Measurements from ENCODE around the gene ADH1A. TPM values are rescaled to one million over a fixed set of nuclear protein-coding genes. Genes with fewer than 3 reads are reported as not detected.
"Not testable (repeated sequence)": the region's sequence is repeated elsewhere in the genome, so short reads cannot be mapped to it uniquely, and the experiment has no call there.

The ADH1A gene
- polyA plus RNA-seq, 4 donors, result 0.28 to 0.92 (median 0.74) TPM

DNA sequence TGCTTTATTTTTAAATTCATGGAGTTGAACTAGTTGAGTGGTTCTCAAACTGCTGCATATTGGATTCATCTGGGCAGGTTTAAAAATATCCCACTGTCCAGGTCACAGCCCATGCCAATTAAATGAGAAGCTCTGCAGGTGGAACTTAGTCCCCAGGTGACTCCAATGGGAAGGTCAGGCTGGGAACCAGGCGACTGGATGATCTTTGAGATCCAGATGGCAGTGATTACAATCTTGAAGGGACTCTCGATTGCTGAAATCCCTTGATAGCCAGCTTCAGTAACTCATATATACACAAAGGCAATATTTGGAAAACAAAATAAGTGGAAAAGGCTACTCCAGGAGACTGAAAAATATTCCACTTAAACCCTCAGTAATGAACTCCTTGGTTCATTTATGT, 8.1 kb downstream of the ADH1A start:
- no peak for DNase-seq (ENCODE audit: low read depth in 4 of 4, low spot score in 3 of 4)

DNA sequence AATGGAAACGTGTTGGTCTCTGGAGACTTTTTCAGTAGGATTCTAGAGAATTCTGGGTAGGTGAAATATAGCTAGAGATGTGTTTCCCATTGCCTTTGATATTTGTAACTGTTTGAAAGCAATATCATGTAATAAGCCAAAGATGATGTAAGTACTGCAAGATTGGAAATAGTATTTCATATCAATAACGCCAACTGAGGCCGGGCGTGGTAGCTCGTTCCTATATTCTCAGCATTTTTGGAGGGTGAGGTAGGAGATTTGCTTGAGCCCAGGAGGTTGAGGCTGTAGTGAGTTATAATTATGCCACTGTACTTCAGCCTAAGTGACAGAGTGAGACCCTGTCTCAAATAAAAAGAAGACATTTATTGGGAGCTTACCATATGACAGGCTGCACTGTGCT, 9.5 kb downstream of the ADH1A start:
- DNase-seq (ENCODE audit: low read depth in 4 of 4, low spot score in 3 of 4), result no peak

- no peak for DNase-seq (ENCODE audit: low read depth in 4 of 4, low spot score in 3 of 4)
These were observed 14.4 kb downstream of the ADH1A start for GRCh38 chr4:99276417-99276816.

GRCh38 chr4:99275885-99276284, 14.9 kb downstream of the ADH1A start:
- no peak for DNase-seq (ENCODE audit: low read depth in 4 of 4, low spot score in 3 of 4)

GRCh38 chr4:99275050-99275449, 15.7 kb downstream of the ADH1A start:
- no peak for DNase-seq (ENCODE audit: low read depth in 4 of 4, low spot score in 3 of 4)

DNA sequence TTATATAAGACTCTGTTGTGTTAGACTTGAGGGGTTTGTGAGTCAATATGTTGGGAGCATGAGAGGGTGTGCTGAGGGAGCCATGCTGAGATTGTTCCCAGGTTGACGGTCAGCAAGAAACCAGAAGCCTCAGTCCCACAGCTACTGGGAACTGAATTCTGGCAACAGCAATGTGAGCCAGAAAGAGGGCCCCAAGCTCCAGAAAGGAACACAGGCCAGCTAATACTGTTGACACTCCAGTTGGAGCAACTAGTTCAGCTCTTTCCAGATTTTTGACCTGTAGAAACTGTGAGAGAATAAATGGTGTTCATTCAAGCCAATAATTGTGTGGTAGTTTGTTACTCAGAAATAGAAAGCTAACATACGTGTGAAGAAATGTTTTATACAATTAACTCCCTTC, 17.1 kb downstream of the ADH1A start:
- no peak for DNase-seq (ENCODE audit: low read depth in 4 of 4, low spot score in 3 of 4)

DNA sequence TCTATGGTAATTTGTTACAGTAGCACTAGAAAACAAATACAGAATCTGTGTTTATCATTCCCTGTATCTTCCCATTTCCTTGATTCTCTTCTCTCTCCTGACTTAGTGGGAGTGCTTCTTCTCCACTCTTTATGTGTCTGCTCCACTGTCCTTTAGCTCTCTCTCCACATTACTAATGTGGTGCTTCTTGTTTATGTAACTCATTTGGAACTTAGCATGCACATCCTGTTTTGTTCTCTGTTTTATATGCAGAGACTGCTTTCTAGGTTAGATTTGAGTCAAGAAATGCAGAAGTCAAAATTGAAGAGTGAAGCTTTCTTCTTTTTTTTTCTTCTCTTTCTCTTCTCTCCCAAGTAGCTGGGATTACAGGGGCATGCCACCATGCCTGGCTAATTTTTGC, 25.9 kb downstream of the ADH1A start:
- DNase-seq (ENCODE audit: low read depth in 4 of 4, low spot score in 3 of 4), result no peak

DNA sequence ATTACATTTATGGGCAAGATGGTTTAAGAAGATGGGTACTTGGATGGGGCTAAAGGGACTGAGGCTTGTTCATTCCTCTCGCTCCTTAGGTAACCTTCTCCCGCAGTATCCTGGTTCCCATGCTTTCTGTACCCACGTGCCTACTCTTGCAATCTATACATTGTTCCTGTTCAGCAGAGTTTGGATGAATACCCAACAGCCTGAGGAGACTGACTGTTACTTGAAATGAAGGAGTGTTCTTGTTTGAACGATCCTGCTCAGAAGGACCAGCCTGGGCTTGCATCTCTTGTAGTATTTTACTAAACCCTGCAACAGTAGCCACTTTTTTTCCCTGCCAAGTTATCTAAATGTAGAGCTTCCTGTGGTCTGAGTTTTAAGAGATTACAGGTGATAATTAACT, 38.0 kb downstream of the ADH1A start:
- no peak for DNase-seq (ENCODE audit: low read depth in 4 of 4, low spot score in 3 of 4)

DNA sequence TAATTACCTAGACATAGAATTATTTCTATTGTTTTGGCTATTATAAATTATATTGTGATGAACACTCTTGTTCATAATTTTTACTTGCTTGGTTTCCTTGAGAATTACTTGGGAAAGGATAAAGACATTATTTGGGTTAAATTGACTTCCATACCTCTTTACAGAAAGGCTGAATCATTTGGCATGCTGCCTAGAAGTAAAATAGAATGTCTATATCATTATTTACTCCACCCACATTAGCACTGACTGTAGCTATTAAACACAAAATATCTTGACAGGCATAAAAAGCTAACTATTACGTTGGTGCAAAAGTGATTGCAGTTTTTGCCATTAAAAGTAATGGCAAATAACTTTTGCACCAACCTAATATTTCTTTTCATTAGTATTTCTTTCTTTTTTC, 42.1 kb downstream of the ADH1A start:
- no peak for DNase-seq (ENCODE audit: low read depth in 4 of 4, low spot score in 3 of 4)

DNA sequence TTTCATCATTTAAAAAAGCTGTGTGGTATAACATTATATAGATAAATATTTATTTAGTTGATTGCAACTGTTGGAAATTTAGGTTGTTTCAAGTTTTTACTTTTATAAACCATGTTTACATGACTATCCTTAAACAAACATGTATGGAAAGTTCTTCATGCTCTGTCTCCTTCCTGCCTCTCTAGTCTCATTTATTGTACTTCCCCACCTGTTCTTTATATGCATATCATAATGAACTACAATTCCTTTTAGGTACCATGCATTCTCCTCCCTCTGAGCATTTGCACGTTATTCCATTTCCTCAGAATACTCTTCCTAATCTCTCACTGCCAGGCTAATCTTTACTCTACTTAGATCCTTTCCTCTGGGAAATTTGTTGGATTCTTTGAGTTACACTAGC, 54.8 kb downstream of the ADH1A start:
- no peak for DNase-seq (ENCODE audit: low read depth in 4 of 4, low spot score in 3 of 4)

GRCh38 chr4:99234331-99235010, 56.3 kb downstream of the ADH1A start:
- DNase-seq (ENCODE audit: low read depth in 4 of 4, low spot score in 3 of 4), result no peak

DNA sequence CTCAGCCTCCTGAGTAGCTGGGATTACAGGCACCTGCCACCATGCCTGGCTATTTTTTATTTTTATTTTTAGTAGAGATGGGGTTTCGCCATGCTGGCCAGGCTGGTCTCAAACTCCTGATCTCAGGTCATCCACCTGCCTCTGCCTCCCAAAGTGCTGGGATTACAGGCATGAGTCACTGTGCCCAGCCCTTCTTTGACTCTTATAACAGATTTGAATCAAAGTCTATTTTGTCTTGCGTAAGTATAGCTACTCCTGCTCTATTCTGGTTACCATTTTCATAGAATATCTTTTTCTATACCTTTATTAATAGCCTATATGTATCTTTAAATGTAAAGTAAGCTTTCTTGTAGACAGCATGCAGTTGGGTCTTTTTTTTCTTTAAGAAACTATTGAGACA, 57.4 kb downstream of the ADH1A start:
- DNase-seq (ENCODE audit: low read depth in 4 of 4, low spot score in 3 of 4), result not testable (repeated sequence)

DNA sequence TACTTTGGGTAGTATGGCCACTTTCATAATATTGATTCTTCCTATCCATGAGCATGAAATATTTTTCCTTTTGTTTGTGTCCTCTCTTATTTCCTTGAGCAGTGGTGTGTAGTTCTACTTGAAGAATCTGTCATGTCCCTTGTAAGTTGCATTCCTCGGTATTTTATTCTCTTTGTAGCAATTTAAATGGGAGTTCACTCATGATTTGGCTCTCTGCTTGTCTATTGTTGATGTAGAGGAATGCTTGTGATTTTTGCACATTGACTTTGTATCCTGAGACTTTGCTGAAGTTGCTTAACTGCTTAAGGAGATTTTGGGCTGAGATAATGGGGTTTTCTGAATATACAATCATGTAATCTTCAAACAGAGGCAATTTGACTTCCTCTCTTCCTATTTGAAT, 62.1 kb downstream of the ADH1A start:
- DNase-seq (ENCODE audit: low read depth in 4 of 4, low spot score in 3 of 4), result not testable (repeated sequence)

DNA sequence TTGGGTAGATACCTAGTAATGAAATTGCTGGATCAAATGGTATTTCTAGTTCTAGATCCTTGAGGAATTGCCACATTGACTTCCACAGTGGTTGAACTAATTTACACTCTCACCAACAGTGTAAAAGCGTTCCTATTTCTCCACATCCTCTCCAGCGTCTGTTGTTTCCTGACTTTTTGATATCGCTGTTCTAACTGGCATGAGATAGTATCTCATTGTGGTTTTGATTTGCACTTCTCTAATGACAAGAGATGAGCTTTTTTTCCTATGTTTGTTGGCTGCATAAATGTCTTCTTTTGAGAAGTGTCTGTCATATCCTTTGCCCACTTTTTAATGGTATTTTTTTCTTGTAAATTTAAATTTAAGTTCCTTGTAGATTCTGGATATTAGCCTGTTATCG, 63.1 kb downstream of the ADH1A start:
- DNase-seq (ENCODE audit: low read depth in 4 of 4, low spot score in 3 of 4), result not testable (repeated sequence)

Other genes with a start within 250 kb of the ADH1A start
- gene ADH5, start 202.2 kb downstream of the ADH1A start, polyA plus RNA-seq (ENCODE audit: insufficient read length in 4 of 4), result 100 to 1,000 TPM; 248 to 289 (median 265) TPM
- under 1 TPM; 0.24 to 0.97 (median 0.49) TPM for gene ADH4, start 146.7 kb downstream of the ADH1A start, polyA plus RNA-seq (ENCODE audit: insufficient read length in 4 of 4)
- 10 to 100 TPM; 23.5 to 45.2 (median 28.6) TPM for gene ADH6, start 71.7 kb downstream of the ADH1A start, polyA plus RNA-seq (ENCODE audit: insufficient read length in 4 of 4)
- gene ADH1B, start 30.4 kb upstream of the ADH1A start, polyA plus RNA-seq (ENCODE audit: insufficient read length in 4 of 4), result 10 to 100 TPM; 18.5 to 25.9 (median 23.1) TPM
- gene ADH1C, start 61.8 kb upstream of the ADH1A start, polyA plus RNA-seq (ENCODE audit: insufficient read length in 4 of 4), result 100 to 1,000 TPM in 2 of 4 donors, 10 to 100 TPM in 2; 95.3 to 153 (median 109) TPM
- gene ADH7, start 144.4 kb upstream of the ADH1A start, polyA plus RNA-seq (ENCODE audit: insufficient read length in 4 of 4), result not detected
- under 1 TPM in 3 of 4 donors, not detected in 1; 0.19 to 0.37 (median 0.23) TPM for gene C4orf17, start 220.0 kb upstream of the ADH1A start, polyA plus RNA-seq (ENCODE audit: insufficient read length in 4 of 4)